HG03520 (cell line): ENCODE results near the gene HES4.
"Not testable (repeated sequence)": the region's sequence is repeated elsewhere in the genome, so short reads cannot be mapped to it uniquely, and the experiment has no call there.

ENCODE experiments used
- ATAC-seq: cut with Tn5 transposase; IDR thresholded peaks from one replicate; pipeline ENCODE4 v1.9.1; 2021; ENCODE audit warnings: mild to moderate bottlenecking, moderate library complexity; ENCODE audit not compliant: unreplicated experiment

The HES4 gene

GRCh38 chr1:1033731-1034438, 34.0 kb upstream of the HES4 start:
- ATAC-seq, result no peak

DNA sequence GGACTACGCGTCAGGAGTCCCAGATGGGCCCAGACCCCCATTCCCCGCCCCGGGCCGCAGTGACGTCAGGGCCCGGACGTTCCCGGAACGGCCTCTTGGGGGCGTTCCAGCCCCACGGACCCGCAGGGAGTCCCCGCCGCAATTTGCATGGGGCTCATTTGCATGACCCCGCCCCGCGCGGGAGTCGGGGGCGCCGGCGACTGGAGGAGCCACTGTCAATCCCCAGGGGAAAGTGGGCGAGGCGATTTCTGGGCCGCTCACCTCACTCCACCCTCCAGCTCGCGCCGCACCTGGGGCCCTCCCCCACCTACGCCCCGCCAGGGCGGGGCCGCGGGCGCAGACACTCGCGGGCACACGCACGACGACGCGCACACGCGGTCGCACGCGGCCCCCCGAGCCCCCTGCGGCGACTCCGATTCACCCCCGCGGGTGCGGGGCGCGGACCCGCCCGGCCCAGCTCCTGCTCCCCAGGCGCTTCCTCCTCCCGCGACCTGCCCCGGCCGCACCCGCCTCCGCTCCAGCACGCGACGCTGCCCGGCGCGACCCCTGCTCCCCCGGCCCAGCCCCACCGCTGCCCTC, 33.2 kb upstream of the HES4 start:
- ATAC-seq, result peak; percentile 80

- ATAC-seq, result no peak
Observed at GRCh38 chr1:1032424-1032823, 32.5 kb upstream of the HES4 start.

GRCh38 chr1:1031659-1032235, 31.9 kb upstream of the HES4 start:
- ATAC-seq, result no peak

DNA sequence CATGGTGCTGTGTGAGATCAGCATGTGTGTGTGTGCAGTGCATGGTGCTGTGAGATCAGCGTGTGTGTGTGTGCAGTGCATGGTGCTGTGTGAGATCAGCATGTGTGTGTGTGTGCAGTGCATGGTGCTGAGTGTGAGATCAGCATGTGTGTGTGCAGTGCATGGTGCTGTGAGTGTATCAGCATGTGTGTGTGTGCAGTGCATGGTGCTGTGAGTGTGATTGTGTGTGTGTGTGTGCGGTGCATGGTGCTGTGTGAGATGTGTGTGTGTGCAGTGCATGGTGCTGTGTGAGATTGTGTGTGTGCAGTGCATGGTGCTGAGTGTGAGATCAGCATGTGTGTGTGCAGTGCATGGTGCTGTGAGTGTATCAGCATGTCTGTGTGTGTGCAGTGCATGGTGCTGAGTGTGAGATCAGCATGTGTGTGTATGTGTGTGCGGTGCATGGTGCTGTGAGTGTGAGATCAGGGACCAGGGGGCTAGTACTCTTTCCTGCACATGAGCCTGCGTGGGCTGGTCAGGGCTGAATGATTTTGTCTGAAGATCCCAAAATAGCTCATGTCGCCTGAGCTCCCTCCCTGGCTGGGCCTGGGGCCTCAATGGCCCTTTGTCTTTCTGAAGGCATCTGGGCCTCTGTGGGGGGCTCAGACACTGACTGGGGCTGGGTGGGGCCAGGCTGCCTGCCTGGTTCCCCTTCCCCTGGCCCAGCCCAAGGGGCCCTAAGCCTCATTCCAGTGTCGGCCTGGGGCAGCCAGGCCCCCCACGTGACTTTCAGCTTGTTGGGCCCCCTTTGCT, 31.2 kb upstream of the HES4 start:
- ATAC-seq, result not testable (repeated sequence)

GRCh38 chr1:1027791-1028190, 27.9 kb upstream of the HES4 start:
- ATAC-seq, result no peak

- ATAC-seq, result no peak
Observed at GRCh38 chr1:1026599-1027413, 26.9 kb upstream of the HES4 start.

DNA sequence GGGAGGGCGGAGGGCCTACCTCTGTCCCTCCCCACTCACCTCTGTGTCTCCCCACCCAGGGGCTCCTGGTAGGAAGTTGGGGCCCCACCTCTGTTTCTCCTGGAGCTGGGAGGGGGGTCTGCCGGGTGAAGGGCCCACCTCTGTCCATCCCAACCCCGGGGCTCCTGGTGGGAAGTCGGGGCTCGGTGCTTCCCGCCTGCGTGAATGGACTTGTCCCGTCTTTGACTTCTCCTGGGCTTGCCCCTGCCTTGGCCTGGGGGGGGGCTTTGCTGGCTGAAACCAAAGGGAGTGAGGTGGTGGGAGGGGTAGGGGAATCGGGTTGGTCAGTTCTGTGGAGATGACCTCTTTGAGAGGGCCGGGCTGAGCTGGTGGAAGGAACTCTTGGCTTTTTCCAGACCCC, 25.8 kb upstream of the HES4 start:
- no peak for ATAC-seq

DNA sequence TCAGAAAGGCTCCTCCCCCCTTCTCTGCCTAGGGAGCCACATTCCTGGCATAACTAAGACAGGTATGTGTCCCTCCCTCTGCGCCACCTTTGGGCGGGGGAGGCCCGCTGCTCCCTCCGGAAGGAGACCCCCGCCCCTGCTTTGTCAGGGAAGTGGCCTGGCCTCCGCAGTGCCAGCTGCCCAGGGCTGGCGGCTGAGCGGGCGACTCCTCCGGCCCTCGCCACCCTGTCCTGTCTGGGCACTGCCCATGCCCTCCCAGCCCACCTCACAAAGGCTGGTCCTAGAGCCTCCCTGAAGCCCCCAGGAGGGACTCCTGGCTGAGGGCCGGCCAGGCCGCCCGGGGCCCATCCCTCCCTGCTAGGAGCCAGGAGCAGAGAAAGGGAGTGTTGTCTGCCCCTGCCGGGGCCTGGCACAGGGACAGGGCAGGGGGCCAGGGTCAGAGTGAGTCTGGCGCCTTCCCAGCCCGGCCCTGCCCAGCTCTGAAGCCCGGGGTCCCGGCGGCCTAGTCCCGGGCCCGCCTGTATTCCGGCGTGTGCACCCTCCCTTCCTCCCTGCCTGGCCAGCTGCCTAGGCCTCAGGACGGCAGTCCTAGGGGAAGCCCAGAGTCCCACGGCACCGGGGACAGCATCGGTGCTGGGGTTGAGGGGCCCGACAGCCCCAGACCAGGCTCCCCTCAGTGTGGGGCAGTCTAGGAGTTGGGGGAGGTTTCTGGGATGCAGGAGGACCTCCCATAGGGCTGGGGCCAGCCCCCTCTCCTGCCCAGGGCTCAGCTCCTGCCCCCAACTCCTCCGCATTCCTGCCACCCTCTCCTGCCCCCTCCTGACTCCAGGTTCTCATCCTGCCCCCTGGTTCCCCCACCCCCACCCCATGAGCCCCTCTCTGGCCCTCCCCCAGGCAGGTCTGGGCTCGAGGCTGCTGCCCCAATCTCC, 25.1 kb upstream of the HES4 start:
- no peak for ATAC-seq

GRCh38 chr1:1024149-1024770, 24.4 kb upstream of the HES4 start:
- no peak for ATAC-seq

DNA sequence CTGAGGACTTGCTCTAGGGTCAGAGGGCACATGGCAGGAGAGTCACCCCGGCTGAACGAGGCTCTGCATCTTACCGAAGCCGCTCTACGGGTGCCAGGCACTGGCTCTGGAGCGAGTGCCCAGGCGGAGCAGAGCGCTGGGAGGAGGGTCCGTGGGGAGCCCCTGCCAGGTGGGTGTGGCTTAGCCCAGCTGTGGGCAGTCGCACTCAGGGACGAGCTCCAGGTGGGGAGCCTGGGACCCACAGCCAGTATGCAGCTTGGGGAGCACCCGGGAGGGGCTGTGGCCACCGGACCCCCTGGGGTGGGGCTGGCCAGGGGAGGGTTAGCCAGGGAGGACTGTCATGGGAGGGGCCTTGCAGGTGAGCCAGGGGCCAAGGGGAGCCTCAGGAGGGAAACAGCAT, 23.8 kb upstream of the HES4 start:
- no peak for ATAC-seq

GRCh38 chr1:1022302-1023009, 22.6 kb upstream of the HES4 start:
- no peak for ATAC-seq

DNA sequence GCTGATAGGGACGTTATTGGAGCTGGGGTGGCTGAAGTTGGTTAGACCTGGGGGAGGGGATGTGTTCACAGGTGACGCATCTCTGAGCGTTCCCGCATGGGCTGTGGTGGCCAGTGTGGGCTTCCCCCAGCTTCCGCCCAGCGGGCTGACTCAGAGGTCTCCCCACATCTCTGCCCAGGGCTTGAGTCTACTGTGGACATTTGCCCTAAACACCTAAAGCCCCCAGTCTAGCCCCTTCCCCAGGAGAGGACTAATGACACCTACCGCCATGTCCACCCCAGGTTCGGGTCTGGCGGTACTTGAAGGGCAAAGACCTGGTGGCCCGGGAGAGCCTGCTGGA, 22.0 kb upstream of the HES4 start:
- no peak for ATAC-seq

DNA sequence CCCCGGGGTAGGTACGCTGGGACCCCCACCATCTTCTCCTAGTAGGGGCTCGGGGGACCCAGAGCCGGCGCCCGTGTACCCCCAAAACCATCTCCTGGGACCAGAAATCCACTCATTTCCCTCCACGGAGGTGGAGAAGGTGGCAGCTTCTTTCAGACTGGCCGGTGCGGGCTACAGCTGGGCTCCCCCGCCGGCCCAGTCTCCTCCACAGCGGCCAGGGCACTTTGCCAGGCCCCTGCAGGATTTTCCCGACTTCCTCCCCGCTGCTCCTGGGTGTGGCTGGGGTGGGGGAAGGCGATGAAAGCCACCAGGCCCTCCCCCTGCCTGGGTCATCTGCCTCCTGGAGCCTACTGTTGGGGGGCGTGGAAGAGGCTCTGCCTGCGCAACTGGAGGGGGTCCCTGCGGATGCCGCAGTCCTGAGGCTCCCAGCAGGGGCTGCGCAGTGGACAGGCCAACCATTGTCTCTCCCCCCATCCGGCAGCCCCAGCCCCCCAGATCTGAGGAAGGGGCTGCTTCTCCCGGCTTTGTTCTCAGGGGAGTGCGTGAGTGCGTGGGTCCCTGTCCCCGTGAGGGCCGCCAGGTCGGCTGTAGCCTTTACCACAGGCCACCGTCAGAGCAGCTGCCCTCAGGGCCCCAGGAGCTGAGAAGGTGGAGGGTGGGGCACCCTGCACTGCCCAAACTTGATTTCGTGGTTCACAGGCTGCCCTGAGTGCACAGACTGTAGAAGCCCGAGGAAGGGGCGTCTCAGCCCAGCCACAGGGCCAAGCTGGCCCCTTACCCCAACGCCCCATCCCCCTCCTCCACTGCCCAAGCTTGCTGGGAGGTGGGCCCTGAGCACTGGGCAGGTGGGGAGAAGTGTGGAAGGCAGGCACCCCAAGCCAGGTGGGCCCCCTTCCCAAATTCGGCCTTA, 21.4 kb upstream of the HES4 start:
- ATAC-seq, result no peak

DNA sequence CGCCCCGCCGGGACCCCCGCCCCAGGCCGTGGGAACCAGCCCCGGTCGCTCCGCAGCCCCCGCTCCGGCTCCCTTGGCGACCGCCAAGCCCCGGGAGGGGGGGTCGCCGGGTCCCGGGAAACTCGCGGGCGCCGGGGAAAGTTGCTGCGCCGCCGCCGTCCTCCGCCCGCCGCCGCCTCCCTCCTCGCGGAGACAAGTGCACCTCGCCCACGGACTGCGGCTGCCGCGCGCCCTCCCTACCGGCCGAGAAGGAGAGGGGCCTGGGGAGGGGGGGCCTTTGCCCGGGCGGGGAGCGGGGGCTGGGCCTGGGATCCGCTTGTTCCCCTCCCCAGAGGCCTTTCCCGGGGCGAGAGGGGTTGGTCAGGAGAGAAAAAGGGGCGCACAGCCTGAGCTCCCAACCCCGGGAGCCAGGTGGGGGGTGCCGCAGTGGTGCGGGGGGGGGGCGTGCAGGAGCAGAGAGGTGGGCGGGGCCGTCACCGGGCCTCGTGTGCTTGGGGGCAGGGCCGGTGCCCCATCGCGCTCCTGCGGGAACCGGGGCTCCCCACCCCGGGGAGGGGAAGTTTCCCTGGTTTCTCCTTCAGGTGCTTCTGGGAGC, 20.6 kb upstream of the HES4 start:
- peak; percentile 5 for ATAC-seq

DNA sequence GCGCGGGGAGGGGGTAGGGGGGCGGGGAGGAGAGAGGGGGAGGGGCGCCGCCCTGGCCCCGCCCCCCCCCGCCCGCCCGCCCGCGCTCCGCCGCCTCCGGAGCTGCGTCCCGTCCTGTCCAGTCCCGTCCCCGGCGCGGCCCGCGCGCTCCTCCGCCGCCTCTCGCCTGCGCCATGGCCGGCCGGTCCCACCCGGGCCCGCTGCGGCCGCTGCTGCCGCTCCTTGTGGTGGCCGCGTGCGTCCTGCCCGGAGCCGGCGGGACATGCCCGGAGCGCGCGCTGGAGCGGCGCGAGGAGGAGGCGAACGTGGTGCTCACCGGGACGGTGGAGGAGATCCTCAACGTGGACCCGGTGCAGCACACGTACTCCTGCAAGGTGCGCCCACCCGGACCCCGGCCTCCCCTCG, 20.1 kb upstream of the HES4 start, which contains the start of gene AGRN:
AGRN (plus strand) TSS at position 121 of the 405 bp plus-strand sequence; CDS start at position 174, 53 bp downstream.
- ATAC-seq, result peak; percentile 31
